Measurements from ENCODE around the gene CLCA1. TPM values are rescaled to one million over a fixed set of nuclear protein-coding genes. Genes with fewer than 3 reads are reported as not detected.

Gene CLCA1, protein sequence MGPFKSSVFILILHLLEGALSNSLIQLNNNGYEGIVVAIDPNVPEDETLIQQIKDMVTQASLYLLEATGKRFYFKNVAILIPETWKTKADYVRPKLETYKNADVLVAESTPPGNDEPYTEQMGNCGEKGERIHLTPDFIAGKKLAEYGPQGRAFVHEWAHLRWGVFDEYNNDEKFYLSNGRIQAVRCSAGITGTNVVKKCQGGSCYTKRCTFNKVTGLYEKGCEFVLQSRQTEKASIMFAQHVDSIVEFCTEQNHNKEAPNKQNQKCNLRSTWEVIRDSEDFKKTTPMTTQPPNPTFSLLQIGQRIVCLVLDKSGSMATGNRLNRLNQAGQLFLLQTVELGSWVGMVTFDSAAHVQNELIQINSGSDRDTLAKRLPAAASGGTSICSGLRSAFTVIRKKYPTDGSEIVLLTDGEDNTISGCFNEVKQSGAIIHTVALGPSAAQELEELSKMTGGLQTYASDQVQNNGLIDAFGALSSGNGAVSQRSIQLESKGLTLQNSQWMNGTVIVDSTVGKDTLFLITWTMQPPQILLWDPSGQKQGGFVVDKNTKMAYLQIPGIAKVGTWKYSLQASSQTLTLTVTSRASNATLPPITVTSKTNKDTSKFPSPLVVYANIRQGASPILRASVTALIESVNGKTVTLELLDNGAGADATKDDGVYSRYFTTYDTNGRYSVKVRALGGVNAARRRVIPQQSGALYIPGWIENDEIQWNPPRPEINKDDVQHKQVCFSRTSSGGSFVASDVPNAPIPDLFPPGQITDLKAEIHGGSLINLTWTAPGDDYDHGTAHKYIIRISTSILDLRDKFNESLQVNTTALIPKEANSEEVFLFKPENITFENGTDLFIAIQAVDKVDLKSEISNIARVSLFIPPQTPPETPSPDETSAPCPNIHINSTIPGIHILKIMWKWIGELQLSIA
- total RNA-seq (39.1 and 42.9 TPM in 2 replicates), polyA plus RNA-seq (2.0 and 3.5 TPM in 2 replicates)

DNA sequence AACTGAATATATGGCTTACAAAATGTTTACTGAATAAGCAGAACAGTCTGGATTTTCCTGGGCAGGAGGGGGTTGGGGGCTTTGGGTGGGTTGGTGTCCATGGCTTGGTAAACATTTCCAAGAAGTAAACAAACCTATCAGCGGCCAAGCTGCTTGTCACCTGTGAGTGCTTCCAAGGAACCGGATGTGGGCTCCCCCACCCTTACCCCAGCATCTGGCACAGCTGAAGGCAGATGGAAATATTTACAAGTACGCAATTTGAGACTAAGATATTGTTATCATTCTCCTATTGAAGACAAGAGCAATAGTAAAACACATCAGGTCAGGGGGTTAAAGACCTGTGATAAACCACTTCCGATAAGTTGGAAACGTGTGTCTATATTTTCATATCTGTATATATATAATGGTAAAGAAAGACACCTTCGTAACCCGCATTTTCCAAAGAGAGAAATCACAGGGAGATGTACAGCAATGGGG is at the start of gene CLCA1:
TSS of gene CLCA1 (plus strand) at position 427 of the 477 bp plus-strand sequence. CDS start at position 472, 45 bp downstream.
- no peak within 1 kb of the TSS for H3K4me2 ChIP-seq
- no peak within 1 kb of the TSS for H2AFZ ChIP-seq
- H3K27me3 ChIP-seq: no peaks in the 10 kb centered on the region
- no peak for DNase-seq (ENCODE audit: low spot score)
- no peaks in the 10 kb centered on the region for H3K36me3 ChIP-seq (replicated peaks; ENCODE audit: insufficient read depth, low read depth)
- H3K79me2 ChIP-seq: no peaks in the 10 kb centered on the region
- H4K20me1 ChIP-seq (ENCODE audit: insufficient read depth, poor library complexity, severe bottlenecking): no peaks in the 10 kb centered on the region
- 56% methylated on average over 7 of the region's 7 CpGs for WGBS (ENCODE audit: low lambda C conversion rate, missing lambda C conversion rate)
- H3K27ac ChIP-seq: no peak within 1 kb of the TSS
- H3K9me3 ChIP-seq (ENCODE audit: low read depth): no peaks in the 10 kb centered on the region
- TF ChIP-seq EZH2 (IDR thresholded peaks at IDR 0.05; ENCODE audit: borderline replicate concordance) (no peak), EZH2phosphoT487 (IDR thresholded peaks at IDR 0.05; ENCODE audit: low read depth, severe bottlenecking, unreplicated experiment) (no peak)
- TF ChIP-seq, protein P1, sequence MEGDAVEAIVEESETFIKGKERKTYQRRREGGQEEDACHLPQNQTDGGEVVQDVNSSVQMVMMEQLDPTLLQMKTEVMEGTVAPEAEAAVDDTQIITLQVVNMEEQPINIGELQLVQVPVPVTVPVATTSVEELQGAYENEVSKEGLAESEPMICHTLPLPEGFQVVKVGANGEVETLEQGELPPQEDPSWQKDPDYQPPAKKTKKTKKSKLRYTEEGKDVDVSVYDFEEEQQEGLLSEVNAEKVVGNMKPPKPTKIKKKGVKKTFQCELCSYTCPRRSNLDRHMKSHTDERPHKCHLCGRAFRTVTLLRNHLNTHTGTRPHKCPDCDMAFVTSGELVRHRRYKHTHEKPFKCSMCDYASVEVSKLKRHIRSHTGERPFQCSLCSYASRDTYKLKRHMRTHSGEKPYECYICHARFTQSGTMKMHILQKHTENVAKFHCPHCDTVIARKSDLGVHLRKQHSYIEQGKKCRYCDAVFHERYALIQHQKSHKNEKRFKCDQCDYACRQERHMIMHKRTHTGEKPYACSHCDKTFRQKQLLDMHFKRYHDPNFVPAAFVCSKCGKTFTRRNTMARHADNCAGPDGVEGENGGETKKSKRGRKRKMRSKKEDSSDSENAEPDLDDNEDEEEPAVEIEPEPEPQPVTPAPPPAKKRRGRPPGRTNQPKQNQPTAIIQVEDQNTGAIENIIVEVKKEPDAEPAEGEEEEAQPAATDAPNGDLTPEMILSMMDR (IDR thresholded peaks at IDR 0.05; ENCODE audit: poor library complexity): no peak
- no peak within 1 kb of the TSS for H3K4me3 ChIP-seq
- H3K4me1 ChIP-seq (ENCODE audit: insufficient read depth): no peaks in the 10 kb centered on the region
- H3K9me2 ChIP-seq (replicated peaks; ENCODE audit: insufficient read depth): no peaks in the 10 kb centered on the region

DNA sequence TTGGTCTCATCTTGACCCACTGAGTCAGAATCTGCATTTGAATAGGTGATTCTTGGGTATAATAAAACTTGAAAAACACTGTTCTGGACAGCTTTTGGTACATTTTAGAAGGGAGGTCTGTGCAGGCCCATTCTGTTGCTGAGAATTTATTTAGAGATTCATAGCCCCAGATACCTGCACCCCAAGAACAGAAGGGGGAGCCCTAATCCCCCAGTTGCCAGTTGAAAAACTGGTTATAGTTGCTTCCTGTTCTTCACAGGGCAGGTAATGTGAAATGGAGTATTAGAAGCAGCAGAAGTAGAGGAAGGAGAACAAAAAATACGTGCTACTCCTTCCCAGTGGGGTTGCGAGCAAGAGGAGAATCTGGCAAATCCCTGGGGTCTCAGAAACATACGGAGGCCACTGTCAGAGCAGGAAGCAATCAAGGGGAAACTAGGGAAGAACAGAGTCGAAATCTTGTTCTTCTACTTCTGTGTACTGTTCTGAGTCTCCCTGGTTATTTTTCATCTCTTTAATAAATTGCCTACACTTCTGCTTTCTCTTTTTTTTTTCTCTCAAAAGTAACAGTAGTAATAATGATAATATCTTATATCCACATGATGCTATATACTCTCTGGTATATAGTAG is 49.3 kb upstream of the CLCA1 start:
- DNase-seq (ENCODE audit: low spot score): peak; percentile 15
- no peaks in the 10 kb centered on the region for H3K79me2 ChIP-seq
- no peaks in the 10 kb centered on the region for H4K20me1 ChIP-seq (ENCODE audit: insufficient read depth, poor library complexity, severe bottlenecking)
- no peak overlapping the region for H3K4me2 ChIP-seq
- H3K4me1 ChIP-seq (ENCODE audit: insufficient read depth): no peaks in the 10 kb centered on the region
- H2AFZ ChIP-seq: no peak overlapping the region
- no peaks in the 10 kb centered on the region for H3K36me3 ChIP-seq (replicated peaks; ENCODE audit: insufficient read depth, low read depth)
- no peaks in the 10 kb centered on the region for H3K9me3 ChIP-seq (ENCODE audit: low read depth)
- no peak overlapping the region for H3K27ac ChIP-seq
- TF ChIP-seq, protein P1 (IDR thresholded peaks at IDR 0.05; ENCODE audit: poor library complexity): peak; percentile 41
- TF ChIP-seq EZH2 (IDR thresholded peaks at IDR 0.05; ENCODE audit: borderline replicate concordance): no peak
- no peaks in the 10 kb centered on the region for H3K9me2 ChIP-seq (replicated peaks; ENCODE audit: insufficient read depth)
- no peaks in the 10 kb centered on the region for H3K27me3 ChIP-seq
- WGBS (ENCODE audit: low lambda C conversion rate, missing lambda C conversion rate): 71% methylated on average over 4 of the region's 4 CpGs
- no peak overlapping the region for H3K4me3 ChIP-seq

DNA sequence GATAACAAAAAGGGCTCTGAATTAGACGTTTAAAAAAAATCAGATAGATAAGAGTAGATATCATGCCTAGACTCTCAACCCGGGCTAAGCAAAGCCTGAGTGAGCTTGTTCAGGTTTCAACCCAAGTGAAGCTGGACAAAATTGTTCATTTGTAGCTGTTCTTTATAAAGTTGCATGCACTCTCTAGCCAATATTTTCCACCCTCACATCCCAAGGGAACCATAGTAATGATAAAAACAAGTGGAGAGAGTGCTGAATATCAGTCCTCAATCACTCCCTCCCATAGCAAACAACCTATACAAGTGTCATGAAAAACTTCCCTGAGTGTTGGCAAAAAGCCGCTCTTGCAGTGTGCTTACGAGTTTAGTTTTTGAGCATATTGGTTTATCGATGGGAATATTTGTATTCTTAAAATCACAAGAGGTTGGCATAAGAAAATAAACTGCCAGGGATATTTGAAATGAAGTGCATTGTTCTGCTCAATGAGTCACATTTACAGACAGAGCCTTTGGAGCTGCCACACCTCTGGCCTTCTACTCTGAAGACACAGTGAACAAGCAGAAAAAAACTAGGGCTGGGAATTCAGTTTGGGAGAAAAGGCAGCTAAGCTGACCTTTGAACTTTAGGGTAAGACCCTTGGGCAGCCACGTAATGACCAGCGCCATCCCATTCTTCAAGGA is 47.0 kb upstream of the CLCA1 start:
- no peaks in the 10 kb centered on the region for H4K20me1 ChIP-seq (ENCODE audit: insufficient read depth, poor library complexity, severe bottlenecking)
- DNase-seq (ENCODE audit: low spot score): no peak
- H3K4me1 ChIP-seq (ENCODE audit: insufficient read depth): no peaks in the 10 kb centered on the region
- no peaks in the 10 kb centered on the region for H3K27me3 ChIP-seq
- H3K9me3 ChIP-seq (ENCODE audit: low read depth): no peaks in the 10 kb centered on the region
- no peak overlapping the region for H2AFZ ChIP-seq
- no peaks in the 10 kb centered on the region for H3K79me2 ChIP-seq
- 73% methylated on average over 7 of the region's 7 CpGs for WGBS (ENCODE audit: low lambda C conversion rate, missing lambda C conversion rate)
- no peak overlapping the region for H3K27ac ChIP-seq
- TF ChIP-seq, protein P1 (IDR thresholded peaks at IDR 0.05; ENCODE audit: poor library complexity): no peak
- TF ChIP-seq EZH2phosphoT487 (IDR thresholded peaks at IDR 0.05; ENCODE audit: low read depth, severe bottlenecking, unreplicated experiment) (no peak), EZH2 (IDR thresholded peaks at IDR 0.05; ENCODE audit: borderline replicate concordance) (no peak)
- no peak overlapping the region for H3K4me3 ChIP-seq
- H3K9me2 ChIP-seq (replicated peaks; ENCODE audit: insufficient read depth): no peaks in the 10 kb centered on the region
- no peak overlapping the region for H3K4me2 ChIP-seq
- H3K36me3 ChIP-seq (replicated peaks; ENCODE audit: insufficient read depth, low read depth): no peaks in the 10 kb centered on the region
